Glomerular visceral epithelial cell (primary cell): ENCODE measurements around the gene AKT3.

Experiments
- DNase-seq: peaks from one replicate; pipeline ENCODE4 v3.0.0-alpha.2; 2016; ENCODE audit errors: extremely low spot score

The AKT3 gene

DNA sequence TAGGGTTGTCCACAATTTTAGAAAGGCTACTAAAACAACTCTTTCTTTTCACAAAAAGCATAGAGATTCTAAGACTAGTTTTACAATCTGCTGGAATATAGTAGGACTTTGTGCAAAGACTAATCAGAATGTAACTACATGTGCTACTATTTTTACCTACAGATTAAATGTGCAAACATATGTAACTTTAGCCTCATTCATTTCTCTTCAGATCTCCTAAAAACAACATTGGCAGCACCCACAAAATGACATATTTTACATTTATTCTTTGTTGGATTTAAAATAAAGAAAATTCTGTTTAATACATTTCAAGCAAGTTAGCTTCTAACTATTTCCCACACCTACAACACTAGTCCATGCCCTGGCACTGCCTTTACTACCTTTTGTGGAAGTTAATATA is 292.2 kb downstream of the AKT3 start:
- no peak for DNase-seq

GRCh38 chr1:243554686-243555085 is 295.4 kb downstream of the AKT3 start:
- no peak for DNase-seq

DNA sequence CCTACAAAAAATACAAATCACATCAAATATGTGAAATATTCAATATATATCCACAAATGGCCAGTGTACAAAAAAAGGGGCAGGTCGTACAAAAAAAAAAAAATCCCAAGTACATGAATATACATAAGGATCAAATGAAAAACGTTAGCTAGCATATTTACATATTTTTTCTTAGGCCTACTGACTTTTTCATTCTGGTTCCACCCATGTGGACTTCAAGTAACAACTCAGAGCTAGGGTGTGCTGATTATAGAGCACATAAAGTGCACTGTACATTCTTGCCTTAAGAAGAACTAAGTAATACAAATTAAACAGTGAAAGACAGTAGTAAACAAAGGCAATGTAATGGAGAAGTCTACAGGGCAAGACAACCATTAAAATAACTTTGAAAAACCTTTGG is 297.0 kb downstream of the AKT3 start:
- DNase-seq, result no peak

DNA sequence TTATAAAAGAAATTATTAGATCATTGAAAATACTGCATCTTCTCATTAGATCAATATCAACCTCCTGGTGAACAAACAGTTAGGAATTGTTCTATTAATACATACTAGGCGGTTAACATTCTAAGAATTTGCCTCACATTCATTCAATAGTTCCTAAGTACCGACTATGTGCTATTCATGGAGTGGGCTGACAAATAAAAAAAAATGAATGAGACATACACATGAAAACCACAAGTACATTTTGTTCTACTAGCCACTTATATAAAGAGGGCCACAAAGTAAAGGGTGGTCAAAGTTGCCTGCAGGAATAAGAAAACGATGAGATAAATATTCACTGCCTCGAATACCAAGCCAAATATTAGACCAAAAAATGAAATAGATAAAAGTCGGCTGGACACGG is 299.8 kb downstream of the AKT3 start:
- no peak for DNase-seq

GRCh38 chr1:243549791-243550190 is 300.3 kb downstream of the AKT3 start:
- no peak for DNase-seq

DNA sequence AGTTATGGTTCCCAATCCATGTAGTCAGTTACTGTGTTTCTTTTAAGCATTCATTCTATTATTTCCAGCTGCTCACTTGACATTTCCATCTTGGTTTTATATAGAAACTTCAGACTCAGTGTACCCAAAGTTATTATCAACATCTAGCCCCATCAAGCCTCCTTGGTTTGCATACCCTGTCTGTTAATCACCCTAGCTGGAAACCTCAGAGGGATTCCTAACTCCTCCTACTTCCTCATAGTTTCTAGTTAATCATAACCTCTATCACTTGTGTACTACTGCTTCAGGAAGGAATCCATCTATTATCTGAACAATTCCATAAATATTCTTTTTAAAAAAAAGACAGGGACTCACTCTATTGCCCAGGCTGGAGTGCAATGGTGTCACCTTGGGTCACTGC is 300.9 kb downstream of the AKT3 start:
- DNase-seq, result peak; percentile 39

DNA sequence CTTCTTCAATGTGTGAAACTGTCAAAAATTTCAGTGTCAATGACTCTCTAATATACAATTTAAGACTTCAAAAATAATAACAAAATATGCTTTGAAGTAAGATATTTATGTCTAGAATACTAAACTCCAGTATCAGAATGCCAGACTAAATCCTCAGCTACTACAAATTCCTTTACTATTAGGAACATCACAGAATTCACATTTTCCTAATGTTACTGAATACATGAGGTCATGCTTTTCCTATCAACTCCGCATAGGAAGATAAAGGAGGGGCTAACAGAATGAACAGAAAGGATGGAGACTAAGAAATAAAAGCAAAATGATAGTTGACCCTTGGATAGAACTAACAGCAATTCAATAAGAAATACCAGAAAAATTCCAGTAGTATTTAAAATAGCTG is 301.5 kb downstream of the AKT3 start:
- no peak for DNase-seq

DNA sequence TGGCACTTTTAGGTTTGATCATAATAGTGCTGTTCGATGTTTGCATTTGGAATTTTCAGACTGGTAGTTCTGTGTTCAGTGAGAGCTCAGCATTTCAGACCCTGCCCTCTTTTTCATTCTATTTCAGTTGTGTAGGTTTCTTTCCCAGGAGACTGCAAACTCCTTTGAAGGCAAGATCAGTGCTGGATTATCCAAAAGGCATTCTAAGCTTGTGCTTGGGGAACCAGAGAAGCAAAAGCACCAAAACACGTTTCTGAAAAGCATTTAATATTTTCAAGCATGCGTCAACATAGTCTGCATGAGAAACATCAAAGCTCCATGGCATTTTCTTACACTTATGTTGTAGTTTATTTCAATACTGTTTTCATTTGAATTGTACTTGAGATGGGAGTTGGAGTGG is 302.2 kb downstream of the AKT3 start:
- DNase-seq, result no peak

DNA sequence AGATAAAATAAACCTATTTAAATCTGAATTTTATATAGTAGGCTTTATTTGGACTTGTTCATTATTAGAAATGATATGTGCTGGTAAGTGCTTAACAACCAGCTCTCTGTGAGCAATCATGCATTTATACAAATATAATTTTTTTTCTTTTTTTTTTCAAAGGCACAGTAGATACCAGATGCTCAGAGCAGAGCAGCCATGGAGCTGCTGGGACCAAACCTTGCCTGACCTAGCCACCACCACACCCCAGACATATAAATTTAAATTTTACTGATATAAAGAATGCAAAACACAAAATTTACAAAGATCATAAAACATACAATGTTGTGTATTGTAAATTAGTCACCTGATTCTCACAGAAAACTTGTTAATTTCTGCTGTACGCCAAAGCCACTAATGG is 303.6 kb downstream of the AKT3 start:
- no peak for DNase-seq

DNA sequence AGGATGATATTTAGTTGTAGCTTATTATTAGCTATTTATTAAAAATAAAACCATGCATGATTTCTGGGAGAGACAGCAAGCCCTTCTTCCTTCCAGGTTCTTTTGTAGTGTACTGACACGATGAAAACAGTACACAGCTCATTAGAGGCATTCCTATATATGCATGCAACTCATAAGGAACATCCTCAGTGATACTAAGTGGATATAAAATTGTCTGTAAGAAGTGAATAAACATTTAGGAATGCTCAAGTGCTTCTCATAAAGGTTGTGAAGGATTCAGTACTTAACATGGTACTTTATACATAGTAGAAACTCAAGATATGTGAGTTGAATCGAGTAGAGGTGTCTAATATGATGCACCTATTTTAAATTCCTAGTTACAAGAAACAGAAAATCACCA is 306.5 kb downstream of the AKT3 start:
- no peak for DNase-seq

- no peak for DNase-seq
Observed at GRCh38 chr1:243542739-243543415, 307.2 kb downstream of the AKT3 start.

GRCh38 chr1:243539636-243540035 is 310.4 kb downstream of the AKT3 start:
- DNase-seq, result no peak

DNA sequence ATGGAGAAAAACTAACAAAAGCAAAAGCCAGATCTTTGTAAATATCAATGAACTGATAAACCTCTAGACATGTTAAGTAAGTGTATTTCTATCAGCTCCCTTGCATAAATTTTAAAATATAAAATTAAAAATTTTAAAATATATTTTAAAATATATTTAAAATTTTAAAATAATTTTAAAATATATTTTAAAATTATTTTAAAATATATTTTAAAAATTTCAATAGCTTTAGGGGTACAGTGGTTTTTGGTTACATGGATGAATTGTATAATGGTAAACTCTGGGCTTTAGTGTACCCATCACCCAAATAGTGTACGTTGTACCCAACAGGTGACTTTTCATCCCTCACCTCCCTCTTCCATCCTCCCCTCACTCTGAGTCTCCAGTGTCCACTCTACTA is 315.0 kb downstream of the AKT3 start:
- DNase-seq, result no peak

- no peak for DNase-seq
Observed at GRCh38 chr1:243529512-243529911, 320.5 kb downstream of the AKT3 start.

GRCh38 chr1:243528459-243529121 is 321.5 kb downstream of the AKT3 start:
- no peak for DNase-seq

- no peak for DNase-seq
Observed at GRCh38 chr1:243526180-243526579, 323.9 kb downstream of the AKT3 start.

GRCh38 chr1:243525085-243525487 is 325.0 kb downstream of the AKT3 start:
- peak; percentile 59 for DNase-seq

DNA sequence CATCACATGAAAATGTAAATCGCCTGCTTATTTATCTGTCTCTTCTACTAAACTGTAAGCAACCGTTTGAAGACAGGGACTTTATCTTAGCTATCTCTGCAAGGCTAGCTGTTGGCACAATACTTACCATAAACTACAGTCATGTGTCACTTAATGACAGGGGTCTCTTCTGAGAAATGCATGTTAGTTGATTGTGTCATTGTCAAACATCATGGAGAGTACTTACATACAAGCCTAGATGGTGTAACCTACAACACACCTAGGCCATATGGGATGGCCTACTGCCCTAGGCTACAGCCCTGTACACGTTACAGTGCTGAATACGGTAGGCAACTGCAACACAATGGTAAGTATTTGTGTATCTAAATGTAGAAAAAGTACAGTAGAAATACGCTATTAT is 326.3 kb downstream of the AKT3 start:
- DNase-seq, result no peak

DNA sequence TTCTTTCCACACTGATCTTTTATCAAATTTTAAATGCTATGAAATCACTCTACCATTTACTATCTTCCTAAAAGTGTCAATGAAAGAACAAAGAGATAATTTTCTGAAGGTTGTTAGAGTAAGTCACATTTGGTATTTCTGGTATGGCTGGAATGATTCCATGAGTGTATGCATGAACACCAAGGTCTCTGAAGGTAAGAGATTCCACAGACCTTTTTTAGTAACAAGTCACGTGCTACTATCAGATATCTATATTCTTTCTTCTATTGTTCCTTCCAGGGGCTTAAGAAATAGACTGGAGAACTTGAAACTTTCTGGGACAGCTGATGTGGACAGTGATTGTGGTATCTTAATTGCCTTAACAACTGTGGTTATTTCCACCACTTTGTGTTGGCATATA is 329.2 kb downstream of the AKT3 start:
- no peak for DNase-seq

- no peak for DNase-seq
Observed at GRCh38 chr1:243514927-243515326, 335.1 kb downstream of the AKT3 start.

DNA sequence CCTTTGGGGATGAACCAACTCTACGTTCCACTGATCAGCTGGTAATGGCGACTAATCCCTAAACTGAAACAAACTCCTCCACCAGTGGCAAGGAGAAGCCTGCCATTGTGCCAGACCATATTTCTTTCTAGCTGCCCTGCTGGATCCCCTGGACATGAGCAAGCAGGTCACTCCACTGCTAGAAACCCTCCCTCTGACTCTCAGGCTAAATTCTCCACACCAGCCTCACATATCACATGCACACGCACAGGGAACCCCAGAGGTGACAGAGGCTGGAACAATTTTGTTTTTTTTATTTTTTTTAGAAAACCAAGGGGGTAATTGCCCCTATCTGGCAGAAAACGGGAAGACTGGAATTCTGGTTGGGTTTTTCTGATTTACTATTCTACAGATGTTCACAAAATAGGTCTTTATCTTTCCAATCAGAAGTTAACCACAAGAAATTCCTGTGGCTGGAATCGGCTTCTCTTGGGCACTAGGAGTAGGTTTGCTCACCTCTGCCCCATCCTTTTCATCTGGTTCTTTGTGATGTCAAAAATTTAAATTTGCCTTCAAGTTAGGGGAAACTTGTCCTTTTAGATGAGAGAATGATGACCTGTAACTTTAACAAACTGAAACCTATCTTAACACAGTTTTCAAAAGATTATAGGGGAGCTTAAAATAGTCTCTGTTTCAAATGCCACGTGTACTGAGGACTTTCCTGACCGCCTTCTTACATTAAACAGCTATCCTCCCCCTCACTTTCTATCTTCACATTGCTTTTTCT is 336.1 kb downstream of the AKT3 start:
- peak; percentile 63 for DNase-seq

GRCh38 chr1:243510928-243511327 is 339.1 kb downstream of the AKT3 start:
- no peak for DNase-seq

- DNase-seq, result no peak
Observed at GRCh38 chr1:243508943-243509342, 341.1 kb downstream of the AKT3 start.
